Daoy (cell line): ENCODE results near the gene PPP1R36. TPM values are rescaled to one million over a fixed set of nuclear protein-coding genes. Genes with fewer than 3 reads are reported as not detected.

Source experiments
- total RNA-seq: library from RNA; depleted of rRNA; stranded (reverse); fragments of >200 nt; shearing (Covaris generic); gene quantifications from 2 replicates; pipeline ENCODE4 v1.2.3, GENCODE V29; 2014; rRNA removed

Gene PPP1R36
- total RNA-seq, 1 experiment from 2014 or later = 0.63 TPM

Other genes starting within 250 kb of the PPP1R36 start
- gene MTHFD1, start 161.6 kb upstream of the PPP1R36 start, total RNA-seq = 50.9 and 63.7 TPM in 2 replicates
- 1.6 and 2.9 TPM in 2 replicates for gene AKAP5, start 84.5 kb upstream of the PPP1R36 start, total RNA-seq
- gene ZBTB25, start 46.1 kb upstream of the PPP1R36 start, total RNA-seq = 2.0 and 2.8 TPM in 2 replicates
- 31.3 and 47.0 TPM in 2 replicates for gene ZBTB1, start 45.2 kb upstream of the PPP1R36 start, total RNA-seq
- gene HSPA2, start 9.2 kb upstream of the PPP1R36 start, total RNA-seq = 5.6 and 6.1 TPM in 2 replicates
- gene PLEKHG3, start 154.5 kb downstream of the PPP1R36 start, total RNA-seq = 21.8 and 30.9 TPM in 2 replicates